Measurements from ENCODE around the gene PLCB2. TPM values are rescaled to one million over a fixed set of nuclear protein-coding genes. Genes with fewer than 3 reads are reported as not detected.

PLCB2 gene
- total and polyA plus RNA-seq, 2 donors (not counting 1 experiment from before 2014, with no cell fraction given), result 166 to 312 TPM

GRCh38 chr15:40281057-40281800 lies 26.5 kb downstream of the PLCB2 start:
- H2AFZ ChIP-seq (ENCODE audit: insufficient read depth, low read depth, low read length, poor library complexity, severe bottlenecking), result no peak overlapping the region
- DNase-seq (peak; percentile 28), ATAC-seq (ENCODE audit: low read depth) (no peak)
- H3K9ac ChIP-seq (ENCODE audit: low read length), result no peak overlapping the region
- H3K36me3 ChIP-seq (replicated peaks in 1 of 2; ENCODE audit: control extremely low read depth in 1 of 2, control insufficient read depth in 1 of 2, extremely low read depth in 1 of 2, insufficient read depth in 2 of 2, low read length in 1 of 2), result no peaks in the 10 kb centered on the region
- ChIA-PET POLR2A (interaction anchor here (0.9 kb wide), 1 partner anchor 29 kb away, joined by 3 read pairs; no protein-coding TSS in a partner anchor), CTCF (interaction anchor here (0.5 to 12.3 kb wide), 12 partner anchors 7 to 244 kb away, joined by 3 to 382 read pairs (median 36); partner anchors contain the start of genes CCDC9B, INAFM2, KNSTRN and PLCB2)
- H3K4me3 Mint-ChIP-seq, result peak overlapping the region; percentile 66
- peaks cover 19 to 33% of the 10 kb centered on the region in 2 donors for H3K4me1 ChIP-seq (ENCODE audit: control insufficient read depth in 2 of 2, insufficient read depth in 2 of 2, low read length in 2 of 2)
- H3K9me3 Mint-ChIP-seq (ENCODE audit: insufficient read depth), result no peaks in the 10 kb centered on the region
- peak overlapping the region; percentile 98 for H3K4me2 ChIP-seq (replicated peaks; ENCODE audit: low read depth, low read length, poor library complexity, severe bottlenecking)
- 91% methylated on average over 43 of the region's 43 CpGs for WGBS (ENCODE audit: insufficient coverage)
- H3K27ac ChIP-seq (ENCODE audit: low read length in 2 of 2), result no peak overlapping the region
- peaks cover 0 to 11% (median 0%) of the 10 kb centered on the region in 3 donors for H3K9me3 ChIP-seq (ENCODE audit: control extremely low read depth in 1 of 3, control insufficient read depth in 2 of 3, insufficient read depth in 1 of 3, low read length in 2 of 3)
- H4K20me1 ChIP-seq (ENCODE audit: control insufficient read depth, insufficient read depth, low read length, poor library complexity, severe bottlenecking), result no peaks in the 10 kb centered on the region
- H3K27ac Mint-ChIP-seq, result no peak overlapping the region
- peaks cover 0 to 53% (median 23%) of the 10 kb centered on the region in 4 experiments for H3K27me3 ChIP-seq (replicated peaks in 1 of 4; ENCODE audit: control extremely low read depth in 1 of 4, control insufficient read depth in 3 of 4, insufficient read depth in 4 of 4, low read length in 3 of 4)
- H3K4me1 Mint-ChIP-seq, result peaks cover 26% of the 10 kb centered on the region
- no peaks in the 10 kb centered on the region for H3K79me2 ChIP-seq (ENCODE audit: control insufficient read depth, insufficient read depth, low read length)
- no peak for TF ChIP-seq CTCF (IDR thresholded peaks at IDR 0.05)
- TF ChIP-seq EZH2 (IDR thresholded peaks at IDR 0.05; ENCODE audit: borderline replicate concordance, insufficient read depth, low read depth, low read length, poor library complexity, severe bottlenecking), result no peak
- H3K27me3 Mint-ChIP-seq, result peaks cover 21% of the 10 kb centered on the region
- intact Hi-C loops (cut with micrococcal nuclease), result loop anchor here (5.0 kb wide), 2 partner anchors 41 to 349 kb away; partner anchors contain the start of genes EIF2AK4 and INAFM2
- H3K4me3 ChIP-seq (ENCODE audit: control extremely low read depth in 1 of 5, extremely low read depth in 1 of 5, insufficient read depth in 1 of 5, low read depth in 2 of 5, low read length in 4 of 5), result no peak overlapping the region
